ENCODE data around the gene NDUFB6. TPM values are rescaled to one million over a fixed set of nuclear protein-coding genes. Genes with fewer than 3 reads are reported as not detected.

The NDUFB6 gene
- total RNA-seq (2022; extraction: Qiagen RNA extraction; ENCODE audit: low read depth): 103 to 119 TPM (median 109 TPM) in 5 replicates

GRCh38 chr9:32572900-32573523 lies at the start of gene NDUFB6:
NDUFB6 (minus strand) TSS chr9:32573159; CDS start chr9:32573060, 99 bp downstream.

GRCh38 chr9:32552172-32552872 lies 20.6 kb downstream of the NDUFB6 start, which contains the start of the genes SMIM27 and TOPORS:
SMIM27 (plus strand) TSS chr9:32552327; CDS start chr9:32552435, 108 bp downstream.
TOPORS (minus strand) TSS chr9:32552586; CDS start chr9:32552436, 150 bp downstream.

GRCh38 chr9:32526041-32526706 lies 46.8 kb downstream of the NDUFB6 start, which contains the start of gene RIGI:
RIGI (minus strand) TSS chr9:32526196; CDS start chr9:32526166, 30 bp downstream.

Other genes starting within 250 kb of the NDUFB6 start
- gene ACO1, start 188.5 kb downstream of the NDUFB6 start, total RNA-seq (2022; extraction: Qiagen RNA extraction; ENCODE audit: low read depth): 30.0 to 31.6 TPM (median 31.1 TPM) in 5 replicates
- gene RIGI, start 47.0 kb downstream of the NDUFB6 start, total RNA-seq (2022; extraction: Qiagen RNA extraction; ENCODE audit: low read depth): 3.7 to 5.5 TPM (median 3.9 TPM) in 5 replicates
- gene SMIM27, start 20.8 kb downstream of the NDUFB6 start, total RNA-seq (2022; extraction: Qiagen RNA extraction; ENCODE audit: low read depth): 11.3 to 15.8 TPM (median 14.4 TPM) in 5 replicates
- 11.9 to 18.9 TPM (median 14.3 TPM) in 5 replicates for gene TOPORS, start 20.6 kb downstream of the NDUFB6 start, total RNA-seq (2022; extraction: Qiagen RNA extraction; ENCODE audit: low read depth)
- not detected in 5 replicates for gene TAF1L, start 62.5 kb upstream of the NDUFB6 start, total RNA-seq (2022; extraction: Qiagen RNA extraction; ENCODE audit: low read depth)
- not detected in 5 replicates for gene TMEM215, start 210.4 kb upstream of the NDUFB6 start, total RNA-seq (2022; extraction: Qiagen RNA extraction; ENCODE audit: low read depth)